Activated effector memory CD4-positive, alpha-beta T cell treated with anti-CD3 and anti-CD28 coated beads, Interleukin-2, amount 50 U/mL, for 16 hours (primary cell): ENCODE data around the gene PITX1.

Experiments
- DNase-seq: peaks from one replicate; pipeline ENCODE4 v3.0.0-alpha.2; 2020

PITX1 gene

GRCh38 chr5:135040333-135041144 lies 6.5 kb upstream of the PITX1 start:
- DNase-seq, result no peak

GRCh38 chr5:135040034-135040332 lies 6.0 kb upstream of the PITX1 start:
- no peak for DNase-seq

- DNase-seq, result no peak
Observed at GRCh38 chr5:135039271-135040033, 5.4 kb upstream of the PITX1 start.

- no peak for DNase-seq
Observed at GRCh38 chr5:135038813-135039270, 4.8 kb upstream of the PITX1 start.

GRCh38 chr5:135038205-135038812 lies 4.3 kb upstream of the PITX1 start:
- DNase-seq, result no peak

GRCh38 chr5:135037519-135038204 lies 3.6 kb upstream of the PITX1 start:
- no peak for DNase-seq

GRCh38 chr5:135036405-135036804 lies 2.4 kb upstream of the PITX1 start:
- no peak for DNase-seq

GRCh38 chr5:135035678-135036030 lies 1.6 kb upstream of the PITX1 start:
- no peak for DNase-seq

GRCh38 chr5:135034963-135035677 lies 1.1 kb upstream of the PITX1 start:
- DNase-seq, result no peak

- no peak for DNase-seq
Observed at GRCh38 chr5:135034236-135034962, 371 bp upstream of the PITX1 start.

- DNase-seq, result no peak
Observed at GRCh38 chr5:135032999-135033861, 798 bp downstream of the PITX1 start.

- no peak for DNase-seq
Observed at GRCh38 chr5:135032695-135032998, 1.4 kb downstream of the PITX1 start.

GRCh38 chr5:135031813-135032694 lies 2.0 kb downstream of the PITX1 start:
- no peak for DNase-seq

GRCh38 chr5:135030956-135031812 lies 2.8 kb downstream of the PITX1 start:
- DNase-seq, result no peak

GRCh38 chr5:135030123-135030955 lies 3.7 kb downstream of the PITX1 start:
- no peak for DNase-seq

- DNase-seq, result no peak
Observed at GRCh38 chr5:135029477-135030122, 4.4 kb downstream of the PITX1 start.

- DNase-seq, result no peak
Observed at GRCh38 chr5:135028791-135029476, 5.1 kb downstream of the PITX1 start.
